ENCODE data around the gene RASA2. TPM values are rescaled to one million over a fixed set of nuclear protein-coding genes. Genes with fewer than 3 reads are reported as not detected.

RASA2 gene
- polyA plus RNA-seq, 1 donor (not counting 4 experiments of a cell fraction or from before 2014, with no cell fraction given) = 10.3 TPM

GRCh38 chr3:141646760-141647561 is 160.1 kb downstream of the RASA2 start:
- TF ChIP-seq CTCF (optimal IDR thresholded peaks at IDR 0.05 in 1 of 3, IDR thresholded peaks at IDR 0.05 in 1 of 3, conservative IDR thresholded peaks at IDR 0.05 in 1 of 3; ENCODE audit: extremely low read depth in 1 of 3, insufficient read depth in 2 of 3, low read length in 3 of 3) (no peak), EZH2 (IDR thresholded peaks at IDR 0.05; ENCODE audit: low read length) (no peak)
- DNase-seq (ENCODE audit: low read depth, low spot score) = no peak
- no peaks in the 10 kb centered on the region for H3K9me1 ChIP-seq (ENCODE audit: control insufficient read depth, extremely low read depth, insufficient read depth, low read length)
- no peak overlapping the region for H3K4me2 ChIP-seq (ENCODE audit: control insufficient read depth, extremely low read depth, insufficient read depth, low read depth, low read length)
- no peaks in the 10 kb centered on the region for H3K79me2 ChIP-seq (ENCODE audit: control insufficient read depth, insufficient read depth, low read length)
- dilution Hi-C loops (cut with MboI; ENCODE audit: extremely low pct_ligation_motif_present, low sequenced_read_pairs) = no loop called here
- no peak for FAIRE-seq
- no peak overlapping the region for H3K27ac ChIP-seq (ENCODE audit: control insufficient read depth, insufficient read depth, low read length)
- peaks cover 2% of the 10 kb centered on the region for H3K4me1 ChIP-seq (ENCODE audit: control insufficient read depth, extremely low read depth, insufficient read depth, low read length)
- no peak overlapping the region for H3K4me3 ChIP-seq (ENCODE audit: control insufficient read depth in 2 of 3, extremely low read depth in 1 of 3, insufficient read depth in 2 of 3, low read depth in 1 of 3, low read length in 3 of 3)
- H4K20me1 ChIP-seq (ENCODE audit: control insufficient read depth, extremely low read depth, insufficient read depth, low read length) = no peaks in the 10 kb centered on the region
- no peaks in the 10 kb centered on the region for H3K9me3 ChIP-seq (ENCODE audit: control insufficient read depth, low read depth, low read length)
- H3K9ac ChIP-seq (ENCODE audit: control insufficient read depth, extremely low read depth, insufficient read depth, low read length) = no peak overlapping the region
- H3K27me3 ChIP-seq (ENCODE audit: control insufficient read depth, extremely low read depth, insufficient read depth, low read length) = peaks cover 3% of the 10 kb centered on the region
- H3K36me3 ChIP-seq (ENCODE audit: control insufficient read depth in 2 of 2, extremely low read depth in 1 of 2, insufficient read depth in 2 of 2, low read length in 2 of 2) = no peaks in the 10 kb centered on the region
- H2AFZ ChIP-seq (ENCODE audit: control insufficient read depth, low read length) = peak overlapping the region; percentile 36

GRCh38 chr3:141647562-141647915 is 160.7 kb downstream of the RASA2 start:
- Histone ChIP-seq H3K4me1 (ENCODE audit: control insufficient read depth, extremely low read depth, insufficient read depth, low read length) (peaks cover 2% of the 10 kb centered on the region), H3K4me2 (ENCODE audit: control insufficient read depth, extremely low read depth, insufficient read depth, low read depth, low read length) (no peak overlapping the region), H3K79me2 (ENCODE audit: control insufficient read depth, insufficient read depth, low read length) (no peaks in the 10 kb centered on the region), H3K9me1 (ENCODE audit: control insufficient read depth, extremely low read depth, insufficient read depth, low read length) (no peaks in the 10 kb centered on the region), H3K27me3 (ENCODE audit: control insufficient read depth, extremely low read depth, insufficient read depth, low read length) (peaks cover 3% of the 10 kb centered on the region), H4K20me1 (ENCODE audit: control insufficient read depth, extremely low read depth, insufficient read depth, low read length) (no peaks in the 10 kb centered on the region), H3K9me3 (ENCODE audit: control insufficient read depth, low read depth, low read length) (no peaks in the 10 kb centered on the region), H3K4me3 (ENCODE audit: control insufficient read depth in 2 of 3, extremely low read depth in 1 of 3, insufficient read depth in 2 of 3, low read depth in 1 of 3, low read length in 3 of 3) (no peak overlapping the region), H2AFZ (ENCODE audit: control insufficient read depth, low read length) (no peak overlapping the region), H3K36me3 (ENCODE audit: control insufficient read depth in 2 of 2, extremely low read depth in 1 of 2, insufficient read depth in 2 of 2, low read length in 2 of 2) (no peaks in the 10 kb centered on the region), H3K9ac (ENCODE audit: control insufficient read depth, extremely low read depth, insufficient read depth, low read length) (no peak overlapping the region), H3K27ac (ENCODE audit: control insufficient read depth, insufficient read depth, low read length) (no peak overlapping the region)
- DNase-seq (ENCODE audit: low read depth, low spot score) (no peak), FAIRE-seq (no peak)
- dilution Hi-C loops (cut with MboI; ENCODE audit: extremely low pct_ligation_motif_present, low sequenced_read_pairs) = no loop called here
- no peak for TF ChIP-seq EZH2 (IDR thresholded peaks at IDR 0.05; ENCODE audit: low read length)
- TF ChIP-seq CTCF (optimal IDR thresholded peaks at IDR 0.05 in 1 of 3, IDR thresholded peaks at IDR 0.05 in 1 of 3, conservative IDR thresholded peaks at IDR 0.05 in 1 of 3; ENCODE audit: extremely low read depth in 1 of 3, insufficient read depth in 2 of 3, low read length in 3 of 3) = no peak
